ENCODE data around the gene PRC1. TPM values are rescaled to one million over a fixed set of nuclear protein-coding genes. Genes with fewer than 3 reads are reported as not detected.

The PRC1 gene
- total RNA-seq, 2 experiments from 2014 or later: 90.4 to 93.0 TPM

- ChIA-PET CTCF (no interaction called here), POLR2A (no interaction called here)
Observed at GRCh38 chr15:90991587-90992285, 2.6 kb downstream of the PRC1 start.

DNA sequence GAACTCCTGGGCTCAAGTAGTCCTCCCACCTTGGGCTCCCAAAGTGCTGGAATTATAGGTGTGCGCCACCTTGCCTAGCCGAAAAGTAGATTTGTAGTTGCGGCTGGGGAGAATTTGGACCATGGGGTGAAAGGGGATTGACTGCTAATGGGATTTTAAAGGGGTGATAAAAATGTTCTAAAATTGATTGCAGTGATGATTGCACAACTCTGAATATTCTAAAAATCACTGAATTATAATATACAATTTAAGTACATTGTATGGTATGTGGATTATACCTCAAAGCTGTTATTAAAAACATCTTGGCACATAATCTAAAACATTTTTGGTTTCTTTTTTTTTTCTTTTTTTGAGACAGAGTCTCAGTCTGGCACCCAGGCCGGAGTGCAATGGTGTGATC, 3.9 kb downstream of the PRC1 start:
- POLR2A ChIA-PET: no interaction called here
- CTCF ChIA-PET: interaction anchor here (0.8 kb wide), 1 partner anchor 847 kb away, joined by 3 read pairs; no protein-coding TSS in a partner anchor

GRCh38 chr15:90989040-90989768, 5.1 kb downstream of the PRC1 start:
- POLR2A ChIA-PET: no interaction called here

GRCh38 chr15:90988296-90988695, 6.0 kb downstream of the PRC1 start:
- POLR2A ChIA-PET: interaction anchor here (0.6 kb wide), 1 partner anchor 33 kb away, joined by 3 read pairs; no protein-coding TSS in a partner anchor
- CTCF ChIA-PET: interaction anchor here (0.8 kb wide), 1 partner anchor 32 kb away, joined by 4 read pairs; no protein-coding TSS in a partner anchor

More at GRCh38 chr15:90989040-90989768, 5.1 kb downstream of the PRC1 start:
- CTCF ChIA-PET: no interaction called here

DNA sequence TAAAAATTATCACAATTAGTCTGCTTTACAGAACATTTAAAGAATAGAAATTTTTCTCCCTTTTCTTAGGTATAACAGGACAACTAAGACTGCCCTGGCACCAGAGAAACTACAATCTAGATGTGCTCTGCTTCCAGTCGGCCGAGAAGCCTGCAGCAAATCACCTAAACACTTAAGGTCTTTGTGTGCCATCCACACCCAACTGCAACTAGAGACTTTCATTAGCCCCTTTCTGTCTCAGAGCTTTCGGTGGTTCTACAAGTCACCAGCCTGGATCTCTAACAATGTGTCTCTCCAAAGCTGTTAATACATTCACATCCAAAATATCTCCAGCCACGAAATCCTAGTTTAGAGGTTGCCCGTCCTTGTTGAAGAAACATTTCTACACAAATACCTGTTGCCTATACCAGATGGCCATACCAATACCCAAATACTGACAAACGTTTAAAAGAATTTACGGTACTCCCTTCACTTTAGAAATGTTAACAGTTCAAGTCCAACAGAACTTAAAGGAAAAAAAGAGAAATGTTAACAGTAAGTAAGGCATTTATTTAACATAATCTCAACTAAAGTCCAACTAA, 6.7 kb downstream of the PRC1 start:
- POLR2A ChIA-PET: interaction anchor here (0.6 kb wide), 1 partner anchor 32 kb away, joined by 3 read pairs; no protein-coding TSS in a partner anchor
- CTCF ChIA-PET: interaction anchor here (0.8 to 1.3 kb wide), 2 partner anchors 15 to 31 kb away, joined by 4 to 5 read pairs; no protein-coding TSS in a partner anchor

DNA sequence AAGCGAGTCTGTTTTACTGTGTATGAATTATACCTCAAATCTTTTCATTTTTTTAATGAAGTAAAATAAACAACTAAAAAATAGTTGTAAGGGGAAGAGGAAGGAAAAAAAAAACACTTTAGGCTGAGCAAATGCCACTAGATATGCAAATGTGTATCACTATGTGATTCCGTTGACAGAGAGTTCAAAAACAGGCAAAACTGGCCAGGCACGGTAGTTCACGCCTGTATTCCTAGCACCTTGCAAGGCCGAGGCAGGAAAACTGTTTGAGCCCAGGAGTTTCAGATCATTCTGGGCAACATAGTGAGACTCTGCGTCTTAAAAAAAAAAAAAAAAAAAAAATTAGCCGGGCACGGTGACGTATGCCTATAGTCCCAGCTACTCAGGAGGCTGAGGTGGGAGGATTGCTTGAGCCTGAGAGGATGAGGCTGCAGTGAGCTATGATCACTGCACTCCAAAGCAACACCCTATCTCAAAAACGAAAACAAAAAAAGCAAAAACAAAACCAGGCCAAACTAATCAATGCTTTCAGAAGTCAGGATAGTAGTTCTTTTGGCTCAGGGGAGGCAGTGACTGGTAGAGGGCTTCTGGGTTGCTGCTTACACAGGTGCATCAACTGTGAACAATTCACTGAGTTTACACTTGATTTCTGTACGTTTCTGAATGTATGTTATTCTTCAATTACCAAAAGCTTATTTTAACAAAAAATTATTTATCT, 7.4 kb downstream of the PRC1 start:
- ChIA-PET POLR2A (no interaction called here), CTCF (interaction anchor here (0.7 to 1.3 kb wide), 2 partner anchors 14 to 20 kb away, joined by 3 to 5 read pairs; no protein-coding TSS in a partner anchor)

- POLR2A ChIA-PET: no interaction called here
- CTCF ChIA-PET: no interaction called here
Observed at GRCh38 chr15:90982135-90982534, 12.2 kb downstream of the PRC1 start.

- ChIA-PET CTCF (interaction anchor here (0.8 kb wide), 2 partner anchors 25 to 266 kb away, joined by 3 read pairs; no protein-coding TSS in a partner anchor), POLR2A (no interaction called here)
Observed at GRCh38 chr15:90981681-90982080, 12.7 kb downstream of the PRC1 start.

GRCh38 chr15:90979582-90979981, 14.8 kb downstream of the PRC1 start:
- ChIA-PET CTCF (interaction anchor here (1.6 to 2.3 kb wide), 2 partner anchors 13 to 23 kb away, joined by 4 to 9 read pairs; no protein-coding TSS in a partner anchor), POLR2A (interaction anchor here (1.3 kb wide), 1 partner anchor 23 kb away, joined by 4 read pairs; no protein-coding TSS in a partner anchor)

GRCh38 chr15:90974216-90974615, 20.1 kb downstream of the PRC1 start:
- ChIA-PET CTCF (no interaction called here), POLR2A (no interaction called here)

- CTCF ChIA-PET: interaction anchor here (0.9 kb wide), 1 partner anchor 15 kb away, joined by 5 read pairs; no protein-coding TSS in a partner anchor
- POLR2A ChIA-PET: no interaction called here
Observed at GRCh38 chr15:90972133-90972532, 22.2 kb downstream of the PRC1 start.

GRCh38 chr15:90970274-90970673, 24.1 kb downstream of the PRC1 start:
- ChIA-PET POLR2A (no interaction called here), CTCF (interaction anchor here (0.6 to 2.5 kb wide), 2 partner anchors 14 to 655 kb away, joined by 3 to 7 read pairs; no protein-coding TSS in a partner anchor)

DNA sequence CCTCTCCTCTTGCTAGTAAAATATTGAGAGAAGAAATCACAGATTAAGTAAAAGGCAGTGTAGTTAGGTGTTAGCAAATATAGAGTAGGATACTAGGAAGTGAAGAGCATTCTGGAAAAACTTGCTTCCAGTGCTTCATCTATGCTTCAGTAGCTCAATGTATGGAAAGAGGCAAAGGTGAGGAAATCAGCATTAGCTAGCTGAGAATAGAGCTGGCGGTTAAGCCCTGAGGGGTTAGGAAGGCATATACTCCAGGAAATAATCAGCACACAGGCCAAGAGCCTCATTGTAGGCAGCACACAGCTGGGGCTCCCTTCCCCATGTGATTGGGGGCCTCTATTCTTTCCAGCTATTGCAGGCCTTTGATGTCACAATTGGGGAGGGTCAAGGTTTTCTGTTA, 25.9 kb downstream of the PRC1 start:
- ChIA-PET POLR2A (no interaction called here), CTCF (interaction anchor here (1.1 to 1.3 kb wide), 3 partner anchors 11 to 65 kb away, joined by 3 to 8 read pairs (median 4); no protein-coding TSS in a partner anchor)

- CTCF ChIA-PET: interaction anchor here (1.2 to 1.5 kb wide), 2 partner anchors 11 to 12 kb away, joined by 4 read pairs; no protein-coding TSS in a partner anchor
- POLR2A ChIA-PET: no interaction called here
Observed at GRCh38 chr15:90967206-90967605, 27.1 kb downstream of the PRC1 start.

DNA sequence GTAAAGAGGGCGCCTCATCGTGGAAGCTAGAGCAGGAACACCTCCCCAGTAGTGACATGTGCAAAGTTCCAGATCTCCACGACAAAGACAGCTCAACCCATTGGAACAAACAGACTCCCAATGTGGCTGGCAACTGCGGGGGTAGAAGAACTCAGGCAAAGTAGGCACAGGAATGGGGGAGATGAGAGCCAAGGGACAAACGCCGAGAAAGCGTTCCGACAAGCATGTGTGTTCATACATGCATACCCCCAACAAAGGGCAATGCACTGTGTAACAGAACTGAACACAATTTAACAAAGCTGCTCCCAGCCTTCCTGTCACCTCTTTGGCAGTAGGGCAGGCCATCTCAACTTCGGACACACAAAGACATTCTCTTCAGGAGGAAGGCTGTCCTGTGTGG, 28.1 kb downstream of the PRC1 start:
- POLR2A ChIA-PET: no interaction called here
- CTCF ChIA-PET: interaction anchor here (1.2 to 1.5 kb wide), 2 partner anchors 10 to 13 kb away, joined by 4 read pairs; no protein-coding TSS in a partner anchor

GRCh38 chr15:90962021-90962420, 32.3 kb downstream of the PRC1 start:
- CTCF ChIA-PET: no interaction called here
- POLR2A ChIA-PET: no interaction called here

DNA sequence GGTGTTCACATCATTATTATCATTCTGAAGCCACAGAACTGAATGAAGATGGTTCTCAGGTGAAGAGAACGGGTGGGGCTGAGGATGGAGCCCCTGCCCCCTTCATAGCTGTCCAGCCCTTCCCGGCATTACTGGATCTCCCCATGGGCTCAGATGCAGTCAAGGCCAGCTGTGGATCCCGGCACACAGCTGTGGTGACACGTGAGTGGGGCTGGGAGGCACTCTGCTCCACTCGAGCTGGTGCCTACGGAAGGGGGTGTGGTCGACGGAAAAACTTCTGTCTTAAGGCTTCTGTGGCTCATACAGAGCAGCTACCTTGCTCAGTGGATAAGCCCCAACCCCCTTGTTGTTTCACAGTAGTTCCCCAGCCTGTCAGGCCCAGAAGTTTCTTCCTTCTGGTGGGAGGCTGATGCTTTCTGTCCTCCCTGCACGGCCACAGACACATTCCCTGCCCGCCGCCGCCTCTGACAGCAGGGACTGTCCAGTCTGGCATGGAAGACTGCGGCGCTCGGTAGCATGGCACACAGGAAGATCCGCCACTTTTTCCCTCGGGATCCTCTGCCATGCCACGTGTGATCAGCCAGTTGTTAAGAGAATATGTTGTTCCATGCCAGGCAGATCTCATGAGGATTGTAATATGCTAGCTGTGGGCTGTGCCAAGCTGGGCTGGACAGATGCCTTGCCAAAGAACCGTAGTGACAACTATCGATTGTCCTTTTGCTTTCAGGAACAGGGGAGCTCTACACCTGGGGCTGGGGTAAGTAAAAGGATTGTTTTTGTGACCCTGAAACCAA, 33.8 kb downstream of the PRC1 start:
- CTCF ChIA-PET: interaction anchor here (1.1 to 2.3 kb wide), 2 partner anchors 11 to 37 kb away, joined by 5 read pairs; no protein-coding TSS in a partner anchor
- POLR2A ChIA-PET: no interaction called here

- POLR2A ChIA-PET: no interaction called here
- CTCF ChIA-PET: interaction anchor here (2.3 to 6.1 kb wide), 2 partner anchors 25 to 37 kb away, joined by 5 to 40 read pairs; partner anchors contain the start of gene UNC45A
Observed at GRCh38 chr15:90959894-90960293, 34.4 kb downstream of the PRC1 start.

Data from activated CD8-positive, alpha-beta memory T cell treated with anti-CD3 and anti-CD28 coated beads for 36 hours (primary cell).